NCI-H146 (cell line): ENCODE results near the gene HMG20A.

Source experiments
- DNase-seq: peaks from one replicate; lab custom pipeline; 2025; lab: John Stamatoyannopoulos, UW

Gene HMG20A

GRCh38 chr15:77517579-77517978 lies 96.9 kb downstream of the HMG20A start:
- DNase-seq: no peak

- no peak for DNase-seq
Observed at GRCh38 chr15:77518458-77518857, 97.8 kb downstream of the HMG20A start.

GRCh38 chr15:77519540-77519939 lies 98.9 kb downstream of the HMG20A start:
- DNase-seq: no peak

GRCh38 chr15:77521206-77521605 lies 100.5 kb downstream of the HMG20A start:
- DNase-seq: no peak

GRCh38 chr15:77525400-77525811 lies 104.7 kb downstream of the HMG20A start:
- no peak for DNase-seq

GRCh38 chr15:77525907-77526594 lies 105.4 kb downstream of the HMG20A start:
- no peak for DNase-seq

- DNase-seq: no peak
Observed at GRCh38 chr15:77526595-77527163, 106.0 kb downstream of the HMG20A start.

- peak; percentile 19 for DNase-seq
Observed at GRCh38 chr15:77527164-77527778, 106.6 kb downstream of the HMG20A start.

- no peak for DNase-seq
Observed at GRCh38 chr15:77527831-77528231, 107.1 kb downstream of the HMG20A start.

GRCh38 chr15:77528290-77528967 lies 107.7 kb downstream of the HMG20A start:
- no peak for DNase-seq

- no peak for DNase-seq
Observed at GRCh38 chr15:77528968-77529319, 108.3 kb downstream of the HMG20A start.

- no peak for DNase-seq
Observed at GRCh38 chr15:77529394-77530159, 108.9 kb downstream of the HMG20A start.

GRCh38 chr15:77530576-77530975 lies 109.9 kb downstream of the HMG20A start:
- DNase-seq: no peak

GRCh38 chr15:77531191-77532000 lies 110.7 kb downstream of the HMG20A start:
- no peak for DNase-seq

- no peak for DNase-seq
Observed at GRCh38 chr15:77532067-77532710, 111.5 kb downstream of the HMG20A start.

GRCh38 chr15:77532846-77533245 lies 112.2 kb downstream of the HMG20A start:
- DNase-seq: no peak

- no peak for DNase-seq
Observed at GRCh38 chr15:77533578-77534430, 113.1 kb downstream of the HMG20A start.
